Measurements from ENCODE around the gene SAP130. TPM values are rescaled to one million over a fixed set of nuclear protein-coding genes. Genes with fewer than 3 reads are reported as not detected.

Gene SAP130
- total and polyA plus RNA-seq, 4 donors = 3.3 to 5.3 (median 4.5) TPM

GRCh38 chr2:128027278-128027800, 520 bp downstream of the SAP130 start:
- H3K4me3 ChIP-seq (ENCODE audit: low read depth in 1 of 3, low read length in 3 of 3) = peak overlapping the region; percentile 96 to 100 (median 99)
- TF ChIP-seq NR2F2 (IDR thresholded peaks at IDR 0.05) (no peak), SP1 (IDR thresholded peaks at IDR 0.05) (peak; percentile 74), GABPA (IDR thresholded peaks at IDR 0.05 in 1 of 2, conservative IDR thresholded peaks at IDR 0.05 in 1 of 2) (no peak), YY1 (IDR thresholded peaks at IDR 0.05) (no peak)
- TF ChIP-seq, protein P1, sequence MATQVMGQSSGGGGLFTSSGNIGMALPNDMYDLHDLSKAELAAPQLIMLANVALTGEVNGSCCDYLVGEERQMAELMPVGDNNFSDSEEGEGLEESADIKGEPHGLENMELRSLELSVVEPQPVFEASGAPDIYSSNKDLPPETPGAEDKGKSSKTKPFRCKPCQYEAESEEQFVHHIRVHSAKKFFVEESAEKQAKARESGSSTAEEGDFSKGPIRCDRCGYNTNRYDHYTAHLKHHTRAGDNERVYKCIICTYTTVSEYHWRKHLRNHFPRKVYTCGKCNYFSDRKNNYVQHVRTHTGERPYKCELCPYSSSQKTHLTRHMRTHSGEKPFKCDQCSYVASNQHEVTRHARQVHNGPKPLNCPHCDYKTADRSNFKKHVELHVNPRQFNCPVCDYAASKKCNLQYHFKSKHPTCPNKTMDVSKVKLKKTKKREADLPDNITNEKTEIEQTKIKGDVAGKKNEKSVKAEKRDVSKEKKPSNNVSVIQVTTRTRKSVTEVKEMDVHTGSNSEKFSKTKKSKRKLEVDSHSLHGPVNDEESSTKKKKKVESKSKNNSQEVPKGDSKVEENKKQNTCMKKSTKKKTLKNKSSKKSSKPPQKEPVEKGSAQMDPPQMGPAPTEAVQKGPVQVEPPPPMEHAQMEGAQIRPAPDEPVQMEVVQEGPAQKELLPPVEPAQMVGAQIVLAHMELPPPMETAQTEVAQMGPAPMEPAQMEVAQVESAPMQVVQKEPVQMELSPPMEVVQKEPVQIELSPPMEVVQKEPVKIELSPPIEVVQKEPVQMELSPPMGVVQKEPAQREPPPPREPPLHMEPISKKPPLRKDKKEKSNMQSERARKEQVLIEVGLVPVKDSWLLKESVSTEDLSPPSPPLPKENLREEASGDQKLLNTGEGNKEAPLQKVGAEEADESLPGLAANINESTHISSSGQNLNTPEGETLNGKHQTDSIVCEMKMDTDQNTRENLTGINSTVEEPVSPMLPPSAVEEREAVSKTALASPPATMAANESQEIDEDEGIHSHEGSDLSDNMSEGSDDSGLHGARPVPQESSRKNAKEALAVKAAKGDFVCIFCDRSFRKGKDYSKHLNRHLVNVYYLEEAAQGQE (IDR thresholded peaks at IDR 0.05) = no peak
- H3K9me3 ChIP-seq (ENCODE audit: control insufficient read depth in 4 of 4, low read length in 3 of 4) = peaks cover 0 to 4% (median 0%) of the 10 kb centered on the region in 4 donors
- peak; percentile 99 for DNase-seq (ENCODE audit: low spot score)
- WGBS = under 1% methylated on average over 51 of the region's 51 CpGs
- H3K36me3 ChIP-seq (ENCODE audit: control insufficient read depth in 4 of 4, insufficient read depth in 3 of 4, low read depth in 1 of 4, low read length in 3 of 4) = peaks cover 0 to 3% (median 0%) of the 10 kb centered on the region in 4 donors
- H3K27ac ChIP-seq (ENCODE audit: low read depth in 1 of 2, low read length in 2 of 2) = peak overlapping the region; percentile 94
- no peaks in the 10 kb centered on the region for H3K27me3 ChIP-seq (ENCODE audit: control insufficient read depth in 4 of 4, insufficient read depth in 4 of 4, low read length in 3 of 4)
- peak overlapping the region in 1 of 2 donors; percentile 47 for H3K9ac ChIP-seq (ENCODE audit: low read depth in 1 of 2, low read length in 2 of 2)
- H3K4me1 ChIP-seq (ENCODE audit: control insufficient read depth in 4 of 4, insufficient read depth in 4 of 4, low read length in 3 of 4) = peaks cover 1 to 17% (median 10%) of the 10 kb centered on the region in 4 donors

GRCh38 chr2:128026448-128027277, 1.2 kb downstream of the SAP130 start:
- peaks cover 1 to 17% (median 10%) of the 10 kb centered on the region in 4 donors for H3K4me1 ChIP-seq (ENCODE audit: control insufficient read depth in 4 of 4, insufficient read depth in 4 of 4, low read length in 3 of 4)
- WGBS = 1% methylated on average over 57 of the region's 57 CpGs
- peak overlapping the region; percentile 62 to 100 (median 84) for H3K4me3 ChIP-seq (ENCODE audit: low read depth in 1 of 3, low read length in 3 of 3)
- H3K27ac ChIP-seq (ENCODE audit: low read depth in 1 of 2, low read length in 2 of 2) = peak overlapping the region; percentile 41 to 59
- H3K36me3 ChIP-seq (ENCODE audit: control insufficient read depth in 4 of 4, insufficient read depth in 3 of 4, low read depth in 1 of 4, low read length in 3 of 4) = peaks cover 0 to 4% (median 0%) of the 10 kb centered on the region in 4 donors
- no peaks in the 10 kb centered on the region for H3K27me3 ChIP-seq (ENCODE audit: control insufficient read depth in 4 of 4, insufficient read depth in 4 of 4, low read length in 3 of 4)
- TF ChIP-seq ZBTB33 (IDR thresholded peaks at IDR 0.05) = no peak
- TF ChIP-seq, protein P1 (IDR thresholded peaks at IDR 0.05) = peak; percentile 20
- DNase-seq (ENCODE audit: low spot score) = no peak
- H3K9ac ChIP-seq (ENCODE audit: low read depth in 1 of 2, low read length in 2 of 2) = peak overlapping the region; percentile 43 to 67
- no peaks in the 10 kb centered on the region for H3K9me3 ChIP-seq (ENCODE audit: control insufficient read depth in 4 of 4, low read length in 3 of 4)
